HG03095 (cell line): Measurements from ENCODE around the gene NDUFV2.
A peak's percentile ranks its signal among the peaks of the same experiment; 100 is the strongest.

Experiments
- ATAC-seq: cut with Tn5 transposase; IDR thresholded peaks from one replicate; pipeline ENCODE4 v1.9.1; 2021; ENCODE audit warnings: moderate library complexity; ENCODE audit not compliant: unreplicated experiment

The NDUFV2 gene

GRCh38 chr18:9102508-9103375 lies at the start of gene NDUFV2:
NDUFV2 (plus strand) TSS chr18:9102699; CDS start chr18:9102744, 45 bp downstream.
- ATAC-seq = peak; percentile 86

- no peak for ATAC-seq
Observed at GRCh38 chr18:9053814-9054213, 48.7 kb upstream of the NDUFV2 start.

- ATAC-seq = no peak
Observed at GRCh38 chr18:9055185-9055584, 47.3 kb upstream of the NDUFV2 start.

GRCh38 chr18:9055626-9056025 lies 46.9 kb upstream of the NDUFV2 start:
- no peak for ATAC-seq

GRCh38 chr18:9057646-9058045 lies 44.9 kb upstream of the NDUFV2 start:
- ATAC-seq = no peak

GRCh38 chr18:9058406-9058805 lies 44.1 kb upstream of the NDUFV2 start:
- no peak for ATAC-seq

GRCh38 chr18:9062418-9062751 lies 40.1 kb upstream of the NDUFV2 start:
- no peak for ATAC-seq

- no peak for ATAC-seq
Observed at GRCh38 chr18:9065864-9066263, 36.6 kb upstream of the NDUFV2 start.

- ATAC-seq = peak; percentile 35
Observed at GRCh38 chr18:9066358-9066757, 36.1 kb upstream of the NDUFV2 start.

- ATAC-seq = peak; percentile 50
Observed at GRCh38 chr18:9066817-9067306, 35.6 kb upstream of the NDUFV2 start.

- no peak for ATAC-seq
Observed at GRCh38 chr18:9067823-9068222, 34.7 kb upstream of the NDUFV2 start.

- no peak for ATAC-seq
Observed at GRCh38 chr18:9068346-9068745, 34.2 kb upstream of the NDUFV2 start.

- no peak for ATAC-seq
Observed at GRCh38 chr18:9069601-9070000, 32.9 kb upstream of the NDUFV2 start.

- no peak for ATAC-seq
Observed at GRCh38 chr18:9070212-9070611, 32.3 kb upstream of the NDUFV2 start.

GRCh38 chr18:9079818-9080528 lies 22.5 kb upstream of the NDUFV2 start:
- no peak for ATAC-seq

- ATAC-seq = no peak
Observed at GRCh38 chr18:9081940-9082339, 20.6 kb upstream of the NDUFV2 start.

GRCh38 chr18:9082711-9083510 lies 19.6 kb upstream of the NDUFV2 start:
- peak; percentile 74 for ATAC-seq

- ATAC-seq = no peak
Observed at GRCh38 chr18:9086015-9086414, 16.5 kb upstream of the NDUFV2 start.

- ATAC-seq = no peak
Observed at GRCh38 chr18:9086624-9087023, 15.9 kb upstream of the NDUFV2 start.

GRCh38 chr18:9087144-9087543 lies 15.4 kb upstream of the NDUFV2 start:
- ATAC-seq = no peak

GRCh38 chr18:9088252-9088651 lies 14.2 kb upstream of the NDUFV2 start:
- ATAC-seq = no peak
